Amniotic stem cell (primary cell): ENCODE data around the gene YIPF7.
A peak's percentile ranks its signal among the peaks of the same experiment; 100 is the strongest.

Experiments
- DNase-seq: peaks from one replicate; lab custom pipeline; 2025; lab: John Stamatoyannopoulos, UW

The YIPF7 gene

GRCh38 chr4:44651425-44651824 is at the start of gene YIPF7:
Gene YIPF7 (minus strand): TSS chr4:44651625. CDS start chr4:44650100, 1,525 bp downstream.
- DNase-seq = no peak

DNA sequence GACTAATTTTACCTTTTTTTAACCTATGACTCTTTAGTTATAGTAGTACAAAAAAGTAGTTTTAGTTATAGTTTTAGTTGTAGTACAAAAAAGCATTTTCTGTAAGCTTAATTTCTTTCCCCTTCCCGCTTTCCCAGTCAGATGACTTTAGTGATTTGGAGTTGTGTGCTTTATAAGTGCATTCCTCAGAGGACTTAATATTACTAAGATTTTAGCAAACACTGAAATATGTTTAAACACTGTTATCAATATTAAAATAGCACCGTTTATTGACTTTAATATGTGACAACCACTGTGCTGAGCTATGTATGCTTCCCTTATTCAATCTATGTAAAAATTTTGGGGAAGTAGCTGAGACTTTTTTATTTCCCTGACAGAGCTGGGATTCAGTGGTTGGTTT is 49.6 kb upstream of the YIPF7 start:
- DNase-seq = no peak

GRCh38 chr4:44700427-44700826 is 49.0 kb upstream of the YIPF7 start:
- DNase-seq = no peak

- DNase-seq = no peak
Observed at GRCh38 chr4:44684648-44685047, 33.2 kb upstream of the YIPF7 start.

DNA sequence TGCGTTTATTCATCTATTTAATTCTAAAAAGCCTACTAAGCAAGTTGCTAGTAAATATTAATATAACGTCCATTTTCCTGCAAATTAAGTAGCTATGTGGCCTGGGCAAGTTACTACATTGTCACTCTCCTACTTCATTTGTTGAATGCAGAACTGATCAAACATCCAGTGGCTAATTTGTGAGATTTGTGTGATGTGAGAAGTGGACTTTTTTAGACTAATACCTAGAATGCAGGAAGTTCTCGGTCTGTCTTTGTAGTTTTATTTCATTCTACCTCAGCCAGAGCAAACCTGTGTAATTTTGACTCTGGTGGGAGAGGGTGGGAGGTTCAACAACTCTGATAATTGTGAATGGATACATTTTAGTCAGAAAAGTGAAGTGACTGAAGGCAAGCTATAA is 27.6 kb upstream of the YIPF7 start:
- DNase-seq = no peak

DNA sequence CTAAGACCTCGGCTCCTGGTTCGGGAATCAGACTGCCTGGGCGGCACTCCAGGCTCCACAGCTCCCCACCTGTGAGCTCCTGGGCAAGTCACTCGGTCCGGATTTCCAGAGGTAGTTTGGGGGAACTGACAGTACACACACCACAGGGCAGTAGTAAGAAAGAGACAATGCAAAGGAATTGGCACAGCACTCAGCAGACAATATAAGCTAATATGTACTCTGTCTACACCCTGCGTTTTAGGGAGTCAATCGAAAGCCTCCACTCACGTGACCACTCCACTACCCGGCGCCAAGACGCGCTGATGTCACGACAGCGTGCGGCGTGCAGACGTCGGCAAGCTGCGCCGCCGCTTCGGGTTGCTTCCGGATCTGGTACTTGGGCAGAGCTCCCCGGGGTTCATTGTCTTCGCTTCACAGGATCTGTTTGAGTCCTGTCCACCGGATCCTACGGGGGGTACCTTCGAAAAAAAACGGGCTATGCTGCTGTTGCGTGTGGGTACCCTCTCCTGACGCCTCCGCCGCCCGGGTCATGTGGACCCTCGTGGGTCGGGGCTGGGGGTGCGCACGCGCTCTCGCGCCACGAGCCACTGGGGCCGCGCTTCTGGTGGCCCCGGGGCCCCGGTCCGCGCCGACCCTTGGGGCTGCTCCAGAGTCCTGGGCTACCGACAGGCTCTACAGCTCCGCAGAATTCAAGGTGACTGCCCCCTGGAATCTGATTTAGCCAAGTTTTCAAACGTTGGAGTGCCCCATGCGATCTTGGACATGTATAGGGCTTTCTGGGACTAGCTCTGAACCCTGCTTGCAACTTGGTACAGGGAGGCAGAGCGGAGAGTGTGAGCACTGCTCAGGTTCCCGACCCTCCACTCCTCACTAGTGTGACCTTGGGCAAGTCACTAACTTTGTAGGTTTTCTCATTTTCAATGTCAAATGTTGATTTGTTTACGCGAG is 26.9 kb upstream of the YIPF7 start, which contains the start of gene GUF1:
TSS of gene GUF1 (plus strand) at position 327 of the 948 bp plus-strand sequence. CDS start at position 530, 203 bp downstream.
- DNase-seq = peak; percentile 51

DNA sequence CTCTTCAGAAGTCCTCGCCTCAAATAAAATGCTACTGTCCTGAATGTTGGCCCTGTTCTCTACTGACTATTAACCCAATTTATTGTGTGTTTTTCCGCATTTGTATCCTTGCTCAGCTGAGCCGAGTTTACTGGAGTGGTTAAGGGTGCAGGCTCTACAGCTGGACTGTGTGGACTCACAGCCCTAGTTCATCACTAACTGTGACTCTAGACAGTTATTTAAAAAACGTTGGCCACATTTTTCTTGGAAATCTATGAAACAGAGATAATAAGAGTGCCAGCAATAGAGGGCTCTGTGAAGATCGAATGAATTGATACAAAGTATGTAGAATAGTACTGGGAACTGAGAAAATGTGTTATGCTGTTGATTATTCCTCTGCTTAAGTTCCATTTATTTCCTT is 23.9 kb upstream of the YIPF7 start:
- no peak for DNase-seq

DNA sequence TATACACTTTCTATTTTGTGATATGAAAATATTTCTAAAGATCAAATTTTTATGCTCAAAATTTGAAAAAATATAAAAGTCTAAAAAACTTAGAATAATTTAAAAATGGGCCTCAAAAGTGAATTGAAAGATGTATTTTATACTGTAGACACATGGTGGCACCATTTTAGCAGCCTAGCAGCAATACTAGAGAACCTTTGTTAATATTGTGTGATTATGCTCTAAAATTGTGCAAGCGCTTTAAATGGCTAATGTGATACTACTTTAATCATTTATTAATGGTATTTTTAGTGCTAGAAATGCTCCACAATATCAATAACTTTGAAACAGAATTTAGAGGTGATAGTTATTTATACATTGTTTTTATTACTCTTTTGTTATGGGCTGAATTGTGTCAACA is 23.0 kb upstream of the YIPF7 start:
- DNase-seq = no peak

GRCh38 chr4:44671636-44672035 is 20.2 kb upstream of the YIPF7 start:
- DNase-seq = no peak

- DNase-seq = no peak
Observed at GRCh38 chr4:44670506-44671199, 19.2 kb upstream of the YIPF7 start.

DNA sequence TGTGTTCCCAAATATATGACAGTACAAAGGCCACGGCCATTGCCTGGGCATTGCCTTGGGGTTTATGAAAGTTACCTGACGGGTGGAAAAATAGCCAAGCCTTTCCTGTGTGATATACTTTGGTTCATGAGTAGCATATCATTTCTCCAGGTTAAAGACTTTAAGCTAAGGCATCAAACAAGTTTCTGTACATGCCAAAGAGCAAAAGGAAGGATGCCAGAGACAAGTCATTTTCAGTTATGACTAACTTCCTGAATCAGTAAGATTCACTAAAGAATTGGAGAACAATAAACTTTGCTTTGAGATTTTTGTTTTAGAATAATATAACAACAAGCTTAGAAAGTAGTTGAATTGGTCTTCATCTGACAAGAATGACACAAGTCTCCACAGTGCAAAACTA is 17.1 kb upstream of the YIPF7 start:
- DNase-seq = no peak

GRCh38 chr4:44663539-44664263 is 12.3 kb upstream of the YIPF7 start:
- no peak for DNase-seq

DNA sequence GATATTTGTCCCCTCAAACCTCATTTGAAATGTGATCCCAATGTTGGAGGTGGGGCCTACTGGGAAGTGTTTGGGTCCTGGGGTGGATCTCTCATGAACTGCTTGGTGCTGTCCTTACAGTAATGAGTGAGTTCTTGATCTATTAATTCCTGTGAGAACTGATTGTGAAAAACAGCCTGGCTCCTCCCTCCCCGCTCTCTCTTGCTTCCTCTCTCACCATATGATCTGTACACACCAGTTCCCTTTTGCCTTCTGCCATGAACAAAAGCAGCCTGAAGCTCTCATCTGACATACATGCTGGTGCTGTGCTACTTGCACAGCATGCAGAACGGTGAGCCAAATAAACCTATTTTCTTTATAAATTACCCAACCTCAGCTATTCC is 11.2 kb upstream of the YIPF7 start:
- no peak for DNase-seq

- DNase-seq = no peak
Observed at GRCh38 chr4:44661940-44662622, 10.7 kb upstream of the YIPF7 start.

- no peak for DNase-seq
Observed at GRCh38 chr4:44660396-44660795, 9.0 kb upstream of the YIPF7 start.

DNA sequence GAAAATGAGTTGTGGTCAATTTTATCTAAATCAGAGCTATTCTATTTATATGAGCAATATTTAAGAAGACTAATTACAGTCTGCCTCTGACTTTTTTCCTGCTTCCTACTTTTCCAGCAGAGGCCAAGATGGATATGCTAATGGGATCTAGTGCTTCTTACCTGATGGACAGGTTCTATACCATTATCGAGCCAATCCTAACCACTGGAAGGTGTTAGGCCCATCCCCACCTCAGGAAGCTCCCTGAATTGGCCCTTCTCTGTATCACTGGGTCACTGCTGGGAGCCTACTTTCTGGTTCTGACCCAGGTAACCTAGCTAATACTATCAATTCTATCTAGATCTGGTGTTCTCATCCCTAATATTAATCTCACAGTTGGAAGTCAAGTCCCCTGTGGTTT is 577 bp upstream of the YIPF7 start:
- DNase-seq = no peak

DNA sequence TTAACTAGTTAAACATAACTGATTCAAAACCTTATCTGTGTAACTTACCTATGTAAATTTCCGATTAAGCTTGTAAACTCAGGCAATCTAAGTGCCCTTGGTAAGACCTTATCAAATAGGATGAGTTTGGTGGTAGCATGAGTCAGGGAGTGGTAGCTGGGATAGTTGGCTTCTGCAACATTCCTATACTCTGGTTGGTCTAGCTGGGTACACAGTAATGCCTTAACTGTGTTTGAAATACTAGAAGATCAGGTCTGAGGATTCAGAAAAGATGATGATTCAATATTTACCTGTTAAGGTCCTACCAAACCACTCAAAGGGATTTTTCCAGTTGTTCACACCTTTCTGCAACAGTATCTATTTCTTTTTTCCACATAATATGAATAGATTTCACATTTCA is 5.3 kb downstream of the YIPF7 start:
- no peak for DNase-seq

- DNase-seq = no peak
Observed at GRCh38 chr4:44638091-44638490, 13.3 kb downstream of the YIPF7 start.

DNA sequence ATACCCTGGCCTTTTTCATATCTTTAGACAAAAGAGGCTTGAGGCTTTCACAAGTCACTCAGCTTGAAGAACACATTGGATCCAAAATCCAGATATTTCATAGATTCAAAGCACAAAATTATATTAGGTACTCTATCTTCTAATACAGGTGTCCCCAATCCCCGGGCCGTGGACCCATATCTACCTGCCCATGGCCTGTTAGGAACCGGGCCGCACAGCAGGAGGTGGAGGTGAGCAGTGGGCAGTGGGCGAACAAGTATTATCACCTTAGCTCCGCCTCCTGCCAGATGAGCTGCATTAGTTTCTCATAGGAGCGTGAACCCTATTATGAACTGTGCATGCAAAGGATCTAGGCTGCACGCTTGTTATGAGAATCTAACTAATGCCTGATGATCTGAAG is 18.7 kb downstream of the YIPF7 start:
- no peak for DNase-seq

GRCh38 chr4:44632089-44632488 is 19.3 kb downstream of the YIPF7 start:
- DNase-seq = no peak

DNA sequence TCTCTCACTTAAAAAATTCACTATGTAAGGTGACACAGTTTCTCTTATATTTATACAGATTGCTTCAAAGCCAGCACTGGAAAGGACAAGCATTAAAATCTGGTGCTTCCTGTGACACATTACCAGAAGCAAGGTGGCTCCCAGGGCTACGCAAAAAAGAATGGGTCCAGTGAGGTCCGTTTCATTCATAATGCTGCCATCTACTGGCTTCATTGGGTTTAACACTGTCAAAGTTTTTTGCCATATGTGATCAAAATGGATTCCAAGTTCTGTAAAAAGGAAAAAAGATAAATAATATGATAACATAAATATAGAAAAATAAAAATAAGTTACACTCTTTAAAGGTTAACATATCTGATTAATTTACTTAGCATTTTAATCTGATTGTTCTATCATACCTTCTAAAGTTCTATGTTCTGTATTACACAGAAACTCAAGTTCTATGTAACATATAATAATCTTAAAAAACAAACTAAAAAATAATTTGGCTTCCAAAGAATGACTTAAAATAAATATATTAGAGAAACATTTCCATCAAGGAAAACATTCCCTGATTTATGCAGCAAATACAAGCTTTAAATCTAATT is 22.1 kb downstream of the YIPF7 start:
- no peak for DNase-seq

- DNase-seq = no peak
Observed at GRCh38 chr4:44623676-44624075, 27.7 kb downstream of the YIPF7 start.
